Measurements from ENCODE around the gene CIZ1.

DNA sequence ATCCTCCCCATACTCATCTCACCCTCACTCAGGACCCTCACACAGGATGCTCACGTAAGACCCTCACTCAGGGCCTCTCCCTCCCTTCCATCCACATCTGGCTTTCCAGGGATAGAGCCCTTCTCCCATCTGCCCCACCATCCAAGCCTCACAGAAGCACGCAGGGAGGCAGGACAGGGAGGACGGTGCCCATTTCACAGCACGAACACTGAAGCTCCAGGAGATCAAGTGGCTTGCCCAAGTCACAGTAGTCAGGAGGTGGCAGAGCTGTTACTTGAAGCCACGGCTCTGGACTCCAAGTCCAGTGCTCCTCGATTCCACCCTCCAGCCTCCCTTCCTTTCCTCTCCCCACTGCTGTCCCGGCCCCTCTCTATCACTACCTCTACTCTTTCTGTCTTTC lies 33.5 kb upstream of the CIZ1 start:
- TF ChIP-seq, protein P1, sequence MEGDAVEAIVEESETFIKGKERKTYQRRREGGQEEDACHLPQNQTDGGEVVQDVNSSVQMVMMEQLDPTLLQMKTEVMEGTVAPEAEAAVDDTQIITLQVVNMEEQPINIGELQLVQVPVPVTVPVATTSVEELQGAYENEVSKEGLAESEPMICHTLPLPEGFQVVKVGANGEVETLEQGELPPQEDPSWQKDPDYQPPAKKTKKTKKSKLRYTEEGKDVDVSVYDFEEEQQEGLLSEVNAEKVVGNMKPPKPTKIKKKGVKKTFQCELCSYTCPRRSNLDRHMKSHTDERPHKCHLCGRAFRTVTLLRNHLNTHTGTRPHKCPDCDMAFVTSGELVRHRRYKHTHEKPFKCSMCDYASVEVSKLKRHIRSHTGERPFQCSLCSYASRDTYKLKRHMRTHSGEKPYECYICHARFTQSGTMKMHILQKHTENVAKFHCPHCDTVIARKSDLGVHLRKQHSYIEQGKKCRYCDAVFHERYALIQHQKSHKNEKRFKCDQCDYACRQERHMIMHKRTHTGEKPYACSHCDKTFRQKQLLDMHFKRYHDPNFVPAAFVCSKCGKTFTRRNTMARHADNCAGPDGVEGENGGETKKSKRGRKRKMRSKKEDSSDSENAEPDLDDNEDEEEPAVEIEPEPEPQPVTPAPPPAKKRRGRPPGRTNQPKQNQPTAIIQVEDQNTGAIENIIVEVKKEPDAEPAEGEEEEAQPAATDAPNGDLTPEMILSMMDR (IDR thresholded peaks at IDR 0.05): no peak
- no peak for TF ChIP-seq POLR2A (IDR thresholded peaks at IDR 0.05)
